Measurements from ENCODE around the gene OR56A5. TPM values are rescaled to one million over a fixed set of nuclear protein-coding genes. Genes with fewer than 3 reads are reported as not detected.

The OR56A5 gene
- total and polyA plus RNA-seq, 5 donors from 2014 or later: not detected

- Mint-ChIP-seq H3K27ac (no peak overlapping the region), H3K4me1 (no peaks in the 10 kb centered on the region), H3K27me3 (no peaks in the 10 kb centered on the region), H3K36me3 (no peaks in the 10 kb centered on the region), H3K9me3 (peaks cover 2 to 18% (median 5%) of the 10 kb centered on the region in 7 donors), H3K4me3 (no peak overlapping the region)
- no peaks in the 10 kb centered on the region for H3K36me3 ChIP-seq (ENCODE audit: control insufficient read depth, insufficient read depth, low read length)
- H3K4me1 ChIP-seq (ENCODE audit: control insufficient read depth, insufficient read depth, low read length, poor library complexity, severe bottlenecking): no peaks in the 10 kb centered on the region
- no peaks in the 10 kb centered on the region for H3K27me3 ChIP-seq (ENCODE audit: control insufficient read depth, insufficient read depth, low read length)
- H3K4me3 ChIP-seq (ENCODE audit: low read depth, low read length): no peak overlapping the region
- DNase-seq (no peak), ATAC-seq (ENCODE audit: low read depth in 2 of 2) (no peak)
- peaks cover 0 to 4% of the 10 kb centered on the region in 2 experiments for H3K9me3 ChIP-seq (ENCODE audit: control insufficient read depth in 2 of 2, low read length in 2 of 2)
- H3K27ac ChIP-seq (ENCODE audit: insufficient read depth, low read length, poor library complexity, severe bottlenecking): no peak overlapping the region
These were observed 45.4 kb downstream of the OR56A5 start for GRCh38 chr11:5922749-5923426.

Other genes with a start within 250 kb of the OR56A5 start
- gene OR56B1, start 232.0 kb downstream of the OR56A5 start, total RNA-seq: not detected
- gene OR56B1, start 232.0 kb downstream of the OR56A5 start, polyA plus RNA-seq: under 1 TPM in 1 of 4 donors, not detected in 3; 0.09 TPM
- gene OR52N4, start 214.3 kb downstream of the OR56A5 start, total RNA-seq: 1.6 TPM
- gene OR52N4, start 214.3 kb downstream of the OR56A5 start, polyA plus RNA-seq: 1 to 10 TPM in 2 of 4 donors, under 1 TPM in 1, not detected in 1; 0.79 to 2.7 (median 1.3) TPM
- gene OR52N5, start 185.1 kb downstream of the OR56A5 start, total RNA-seq: not detected
- not detected for gene OR52N5, start 185.1 kb downstream of the OR56A5 start, polyA plus RNA-seq
- not detected for gene OR52N1, start 177.2 kb downstream of the OR56A5 start, total RNA-seq
- gene OR52N1, start 177.2 kb downstream of the OR56A5 start, polyA plus RNA-seq: not detected
- gene OR52N2, start 159.6 kb downstream of the OR56A5 start, total RNA-seq: not detected
- not detected for gene OR52N2, start 159.6 kb downstream of the OR56A5 start, polyA plus RNA-seq
- gene OR52E6, start 126.6 kb downstream of the OR56A5 start, total RNA-seq: not detected
- not detected for gene OR52E6, start 126.6 kb downstream of the OR56A5 start, polyA plus RNA-seq
- not detected for gene OR52E8, start 110.8 kb downstream of the OR56A5 start, total RNA-seq
- gene OR52E8, start 110.8 kb downstream of the OR56A5 start, polyA plus RNA-seq: not detected
- gene OR52E4, start 87.9 kb downstream of the OR56A5 start, total RNA-seq: not detected
- gene OR52E4, start 87.9 kb downstream of the OR56A5 start, polyA plus RNA-seq: not detected
- gene OR52E5, start 75.3 kb downstream of the OR56A5 start, total RNA-seq: not detected
- gene OR52E5, start 75.3 kb downstream of the OR56A5 start, polyA plus RNA-seq: not detected
- gene OR56A3, start 26.2 kb downstream of the OR56A5 start, total RNA-seq: not detected
- not detected for gene OR56A3, start 26.2 kb downstream of the OR56A5 start, polyA plus RNA-seq
- gene OR52L1, start 18.5 kb upstream of the OR56A5 start, total RNA-seq: not detected
- gene OR52L1, start 18.5 kb upstream of the OR56A5 start, polyA plus RNA-seq: not detected
- gene OR56A4, start 38.5 kb upstream of the OR56A5 start, total RNA-seq: not detected
- gene OR56A4, start 38.5 kb upstream of the OR56A5 start, polyA plus RNA-seq: not detected
- not detected for gene OR56A1, start 62.3 kb upstream of the OR56A5 start, total RNA-seq
- gene OR56A1, start 62.3 kb upstream of the OR56A5 start, polyA plus RNA-seq: not detected
- not detected for gene OR56B4, start 139.2 kb upstream of the OR56A5 start, total RNA-seq
- gene OR56B4, start 139.2 kb upstream of the OR56A5 start, polyA plus RNA-seq: under 1 TPM in 1 of 4 donors, not detected in 3; 0.22 TPM
- gene OR52B2, start 201.8 kb upstream of the OR56A5 start, total RNA-seq: not detected
- not detected for gene OR52B2, start 201.8 kb upstream of the OR56A5 start, polyA plus RNA-seq
- not detected for gene OR52W1, start 230.7 kb upstream of the OR56A5 start, total RNA-seq
- not detected for gene OR52W1, start 230.7 kb upstream of the OR56A5 start, polyA plus RNA-seq
- gene C11orf42, start 237.1 kb upstream of the OR56A5 start, total RNA-seq: not detected
- not detected for gene C11orf42, start 237.1 kb upstream of the OR56A5 start, polyA plus RNA-seq